Adipocyte (in vitro differentiated cells): ENCODE results near the gene HSD17B14.
"Not testable (repeated sequence)": the region's sequence is repeated elsewhere in the genome, so short reads cannot be mapped to it uniquely, and the experiment has no call there.

Experiments
- DNase-seq: peaks from one replicate; pipeline ENCODE4 v3.0.0-alpha.2; 2015; ENCODE audit warnings: low read depth
- H3K27me3 ChIP-seq: replicated peaks from 2 replicates; pipeline ENCODE4 v1.7.0; 2013; ENCODE audit warnings: mild to moderate bottlenecking, low read length, moderate library complexity; ENCODE audit not compliant: control insufficient read depth, insufficient read depth
- H3K36me3 ChIP-seq: 2 replicates; pipeline ENCODE4 v1.7.0; 2013; ENCODE audit warnings: low read length, mild to moderate bottlenecking, moderate library complexity; ENCODE audit not compliant: control insufficient read depth, insufficient read depth, severe bottlenecking
- H3K4me1 ChIP-seq: 2 replicates; pipeline ENCODE4 v1.7.0; 2013; ENCODE audit warnings: mild to moderate bottlenecking, low read length, moderate library complexity; ENCODE audit not compliant: control insufficient read depth, insufficient read depth
- H3K4me3 ChIP-seq: 2 replicates; pipeline ENCODE4 v1.7.0; 2013; ENCODE audit warnings: mild to moderate bottlenecking, low read length, moderate library complexity
- H3K9ac ChIP-seq: 2 replicates; pipeline ENCODE4 v1.7.0; 2013; ENCODE audit warnings: mild to moderate bottlenecking, low read length, moderate library complexity
- H3K9me3 ChIP-seq: 2 replicates; pipeline ENCODE4 v1.7.0; 2013; ENCODE audit warnings: mild to moderate bottlenecking, low read length, moderate library complexity; ENCODE audit not compliant: control insufficient read depth

Gene HSD17B14

GRCh38 chr19:48768994-48769713 is 67.1 kb downstream of the HSD17B14 start:
- no peaks in the 10 kb centered on the region for H3K36me3 ChIP-seq
- H3K4me3 ChIP-seq, result no peak overlapping the region
- DNase-seq, result no peak
- H3K9ac ChIP-seq, result no peak overlapping the region
- H3K4me1 ChIP-seq, result peaks cover 18% of the 10 kb centered on the region
- H3K9me3 ChIP-seq, result no peaks in the 10 kb centered on the region
- H3K27me3 ChIP-seq, result peaks cover 6% of the 10 kb centered on the region

- not testable (repeated sequence) for H3K4me3 ChIP-seq, DNase-seq, H3K9me3 ChIP-seq, H3K27me3 ChIP-seq, H3K36me3 ChIP-seq, H3K9ac ChIP-seq
- H3K4me1 ChIP-seq, result peaks cover 18% of the 10 kb centered on the region
These were observed 68.0 kb downstream of the HSD17B14 start for GRCh38 chr19:48768171-48768753.

- not testable (repeated sequence) for DNase-seq
These were observed 70.5 kb downstream of the HSD17B14 start for GRCh38 chr19:48765816-48766215.

More at GRCh38 chr19:48765816-48766215, 70.5 kb downstream of the HSD17B14 start:
- H3K9ac ChIP-seq, H3K9me3 ChIP-seq, H3K36me3 ChIP-seq, H3K4me3 ChIP-seq: not testable (repeated sequence)
- H3K4me1 ChIP-seq, result peaks cover 11% of the 10 kb centered on the region
- peaks cover 29% of the 10 kb centered on the region for H3K27me3 ChIP-seq
